ENCODE results near the gene ANKS3. TPM values are rescaled to one million over a fixed set of nuclear protein-coding genes. Genes with fewer than 3 reads are reported as not detected.
A peak's percentile ranks its signal among the peaks of the same experiment; 100 is the strongest.

ANKS3 gene
- total and polyA plus RNA-seq, 2 of the 8 experiments (the other 6 are each of a cell fraction or from before 2014, with no cell fraction given), result 15.5 to 23.9 TPM

- H3K27me3 ChIP-seq (replicated peaks in 1 of 4; ENCODE audit: control insufficient read depth in 3 of 4, extremely low read depth in 1 of 4, insufficient read depth in 3 of 4, low read length in 3 of 4), result no peaks in the 10 kb centered on the region
- no peak overlapping the region for H3K9ac ChIP-seq (replicated peaks in 1 of 4; ENCODE audit: extremely low read depth in 1 of 4, low read depth in 3 of 4, low read length in 3 of 4)
- no peak overlapping the region for H3K23ac ChIP-seq (ENCODE audit: insufficient read length)
- WGBS, 2 experiments (ENCODE audit: extremely low coverage in 1 of 2, insufficient coverage in 1 of 2, insufficient read length in 1 of 2, insufficient replicate concordance in 2 of 2, low coverage in 1 of 2, low lambda C conversion rate in 2 of 2, missing lambda C conversion rate in 1 of 2), result 91% methylated on average over 25 of the region's 31 CpGs; no CpG with 5 or more reads in 1 of the 2 experiments
- DNase-seq (ENCODE audit: low read depth in 1 of 2, low spot score in 2 of 2) (no peak), FAIRE-seq (no peak)
- peaks cover 0 to 10% of the 10 kb centered on the region in 2 experiments for H4K20me1 ChIP-seq (replicated peaks in 1 of 2; ENCODE audit: control insufficient read depth in 1 of 2, insufficient read depth in 2 of 2, low read length in 2 of 2)
- no peak overlapping the region for H3K18ac ChIP-seq (ENCODE audit: extremely low read depth, low read length)
- no peak overlapping the region for H3K56ac ChIP-seq (replicated peaks; ENCODE audit: insufficient read length, low read depth, low read length)
- H2BK20ac ChIP-seq (ENCODE audit: low read length), result no peak overlapping the region
- H4K5ac ChIP-seq (ENCODE audit: insufficient read length, low read depth, low read length), result no peak overlapping the region
- H2BK12ac ChIP-seq (ENCODE audit: low read depth, low read length), result no peak overlapping the region
- H3K36me3 ChIP-seq (ENCODE audit: control insufficient read depth in 2 of 4, insufficient read depth in 4 of 4, low read length in 3 of 4), result peaks cover 0 to 4% (median under 1%) of the 10 kb centered on the region in 4 experiments; a peak in 4 of 8 replicates
- H3K4ac ChIP-seq (replicated peaks; ENCODE audit: insufficient read length, low read depth, low read length), result no peak overlapping the region
- H3K9me3 ChIP-seq (ENCODE audit: insufficient read depth in 2 of 2, low read depth in 1 of 2, low read length in 1 of 2), result no peaks in the 10 kb centered on the region
- no peak overlapping the region for H3K27ac ChIP-seq (ENCODE audit: low read depth, low read length)
- peaks cover 0 to 7% (median 5%) of the 10 kb centered on the region in 4 experiments; a peak in 4 of 7 replicates for H3K4me1 ChIP-seq (replicated peaks in 1 of 4; ENCODE audit: control insufficient read depth in 3 of 4, insufficient read depth in 4 of 4, low read length in 3 of 4)
- H4K8ac ChIP-seq (ENCODE audit: extremely low read depth, insufficient read depth, low read length), result no peak overlapping the region
- H2BK120ac ChIP-seq (replicated peaks; ENCODE audit: low read depth, low read length), result no peak overlapping the region
- ChIA-PET POLR2A (ENCODE audit: partially characterized antibody) (interaction anchor here (1.0 to 1.3 kb wide), 2 partner anchors 10 to 34 kb away, joined by 3 read pairs; no protein-coding TSS in a partner anchor), CTCF (ENCODE audit: partially characterized antibody) (interaction anchor here (0.6 to 2.6 kb wide), 4 partner anchors 8 to 440 kb away, joined by 3 to 17 read pairs (median 4); no protein-coding TSS in a partner anchor)
- H3K79me2 ChIP-seq (ENCODE audit: control insufficient read depth in 1 of 2, insufficient read depth in 2 of 2, low read length in 2 of 2), result peaks cover 0 to 2% of the 10 kb centered on the region in 2 experiments; a peak in 1 of 4 replicates
- no peak overlapping the region for H3K4me2 ChIP-seq (ENCODE audit: insufficient read depth in 1 of 2, low read depth in 2 of 2, low read length in 2 of 2)
- no peak overlapping the region for H3K4me3 ChIP-seq (ENCODE audit: extremely low read depth in 1 of 4, insufficient read depth in 2 of 4, low read depth in 3 of 4, low read length in 4 of 4)
- no peaks in the 10 kb centered on the region for H3K79me1 ChIP-seq (ENCODE audit: low read depth, low read length)
- H4K91ac ChIP-seq (replicated peaks; ENCODE audit: insufficient read length, low read length), result no peak overlapping the region
- TF ChIP-seq ATF3 (IDR thresholded peaks at IDR 0.05; ENCODE audit: insufficient read depth, low read depth, low read length), result no peak
- TF ChIP-seq POLR2AphosphoS5 (IDR thresholded peaks at IDR 0.05; ENCODE audit: low read depth, low read length), result peak; percentile 56; the same call in 1 of the 2 replicates
- H3K23me2 ChIP-seq (ENCODE audit: low read depth, low read length), result peaks cover 8% of the 10 kb centered on the region; the same call in 1 of the 2 replicates
- H2BK5ac ChIP-seq (ENCODE audit: low read depth, low read length), result no peak overlapping the region
- no peak overlapping the region for H3K14ac ChIP-seq (ENCODE audit: insufficient read length)
- H2AK5ac ChIP-seq (ENCODE audit: low read depth, low read length), result no peak overlapping the region
- no peak overlapping the region for H2AFZ ChIP-seq (ENCODE audit: low read length)
- no peak overlapping the region for H2BK15ac ChIP-seq (ENCODE audit: low read length)
Observed at GRCh38 chr16:4689864-4690704, 44.0 kb downstream of the ANKS3 start.

Measured in H1 (cell line).